ENCODE measurements around the gene TOMM20.

The TOMM20 gene

DNA sequence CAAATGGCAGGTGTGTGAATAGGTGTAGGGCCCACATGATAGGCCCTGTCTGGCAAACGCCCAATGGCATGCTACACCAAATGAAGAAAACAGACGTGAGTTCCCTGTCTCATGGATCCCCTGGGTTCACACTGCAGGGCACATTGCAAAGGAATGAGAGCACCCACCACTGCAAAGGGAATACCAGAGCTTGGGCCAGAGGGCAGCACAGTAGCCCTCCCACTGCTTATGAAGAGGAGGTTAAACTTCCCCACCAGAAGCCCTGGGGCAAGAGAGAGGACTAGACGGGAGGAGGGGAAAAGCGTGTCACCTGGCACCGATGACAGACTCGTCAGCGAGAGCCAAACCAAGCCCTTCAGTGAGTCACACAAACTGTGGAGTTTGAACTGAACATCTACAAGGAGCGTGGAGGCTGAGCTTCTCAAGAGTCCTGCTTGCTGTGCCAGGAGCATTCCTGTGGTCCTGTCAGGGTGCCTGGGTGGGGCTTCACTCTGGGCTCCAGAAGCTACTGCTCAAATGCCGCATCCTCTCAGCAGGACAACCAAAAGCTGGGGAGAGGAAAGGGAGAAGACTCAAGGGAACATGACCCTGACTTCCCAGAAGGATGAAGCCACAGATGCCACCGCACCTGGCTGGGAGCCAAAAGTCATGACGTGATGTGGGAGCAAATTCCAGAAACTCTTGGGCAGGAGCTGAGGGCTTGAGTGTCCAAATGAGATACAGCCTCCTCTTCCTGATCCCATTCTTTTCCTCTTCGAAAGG lies 61.1 kb downstream of the TOMM20 start:
- Histone ChIP-seq H3K36me3 (no peaks in the 10 kb centered on the region), H3K27ac (peak overlapping the region; percentile 62), H3K4me3 (ENCODE audit: low read depth in 1 of 2, low read length in 1 of 2) (no peak overlapping the region), H3K4me1 (ENCODE audit: control insufficient read depth in 1 of 2, insufficient read depth in 1 of 2, low read depth in 1 of 2, low read length in 1 of 2) (peaks cover 53 to 70% of the 10 kb centered on the region in 2 experiments), H3K27me3 (no peaks in the 10 kb centered on the region), H3K9me3 (no peaks in the 10 kb centered on the region)
- TF ChIP-seq, protein P1, sequence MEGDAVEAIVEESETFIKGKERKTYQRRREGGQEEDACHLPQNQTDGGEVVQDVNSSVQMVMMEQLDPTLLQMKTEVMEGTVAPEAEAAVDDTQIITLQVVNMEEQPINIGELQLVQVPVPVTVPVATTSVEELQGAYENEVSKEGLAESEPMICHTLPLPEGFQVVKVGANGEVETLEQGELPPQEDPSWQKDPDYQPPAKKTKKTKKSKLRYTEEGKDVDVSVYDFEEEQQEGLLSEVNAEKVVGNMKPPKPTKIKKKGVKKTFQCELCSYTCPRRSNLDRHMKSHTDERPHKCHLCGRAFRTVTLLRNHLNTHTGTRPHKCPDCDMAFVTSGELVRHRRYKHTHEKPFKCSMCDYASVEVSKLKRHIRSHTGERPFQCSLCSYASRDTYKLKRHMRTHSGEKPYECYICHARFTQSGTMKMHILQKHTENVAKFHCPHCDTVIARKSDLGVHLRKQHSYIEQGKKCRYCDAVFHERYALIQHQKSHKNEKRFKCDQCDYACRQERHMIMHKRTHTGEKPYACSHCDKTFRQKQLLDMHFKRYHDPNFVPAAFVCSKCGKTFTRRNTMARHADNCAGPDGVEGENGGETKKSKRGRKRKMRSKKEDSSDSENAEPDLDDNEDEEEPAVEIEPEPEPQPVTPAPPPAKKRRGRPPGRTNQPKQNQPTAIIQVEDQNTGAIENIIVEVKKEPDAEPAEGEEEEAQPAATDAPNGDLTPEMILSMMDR (IDR thresholded peaks at IDR 0.05), result no peak

DNA sequence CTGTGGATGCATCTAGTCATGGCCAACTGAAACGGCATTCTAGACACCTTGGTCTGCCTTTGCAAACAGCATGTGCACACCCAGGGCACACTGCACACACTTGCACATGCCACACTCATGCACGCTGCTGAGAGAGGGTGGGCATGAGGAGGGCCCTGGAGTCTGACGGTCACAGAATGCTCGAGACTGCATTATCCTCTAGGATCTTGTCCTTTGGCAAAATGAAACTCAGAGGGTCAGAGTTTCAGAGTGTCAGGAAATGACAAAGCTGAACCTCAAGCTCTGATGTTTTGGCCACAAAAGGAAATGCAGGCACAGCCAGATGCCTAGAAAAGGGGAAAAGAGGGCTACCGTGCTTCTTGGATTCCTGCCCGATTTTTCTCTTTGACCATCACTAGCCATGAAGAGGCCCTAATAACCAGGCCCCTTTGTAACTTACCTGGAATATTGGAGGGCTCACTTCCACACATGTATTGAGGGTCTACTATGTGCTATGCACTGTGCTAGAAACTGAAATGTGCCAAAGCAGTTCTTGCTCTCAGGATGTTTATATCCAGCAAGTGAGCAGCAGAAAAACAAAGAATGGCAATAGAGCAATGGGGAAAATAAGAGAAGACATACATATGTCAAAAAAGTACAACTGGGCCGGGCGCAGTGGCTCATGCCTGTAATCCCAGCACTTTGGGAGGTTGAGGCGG lies 65.4 kb downstream of the TOMM20 start:
- no peaks in the 10 kb centered on the region for H3K9me3 ChIP-seq
- no peaks in the 10 kb centered on the region for H3K36me3 ChIP-seq
- no peaks in the 10 kb centered on the region for H3K27me3 ChIP-seq
- peak overlapping the region; percentile 41 to 52 for H3K4me3 ChIP-seq (ENCODE audit: low read depth in 1 of 2, low read length in 1 of 2)
- H3K4me1 ChIP-seq (ENCODE audit: control insufficient read depth in 1 of 2, insufficient read depth in 1 of 2, low read depth in 1 of 2, low read length in 1 of 2), result peaks cover 78 to 87% of the 10 kb centered on the region in 2 experiments
- H3K27ac ChIP-seq, result peak overlapping the region; percentile 99
- TF ChIP-seq, protein P1 (IDR thresholded peaks at IDR 0.05), result no peak

DNA sequence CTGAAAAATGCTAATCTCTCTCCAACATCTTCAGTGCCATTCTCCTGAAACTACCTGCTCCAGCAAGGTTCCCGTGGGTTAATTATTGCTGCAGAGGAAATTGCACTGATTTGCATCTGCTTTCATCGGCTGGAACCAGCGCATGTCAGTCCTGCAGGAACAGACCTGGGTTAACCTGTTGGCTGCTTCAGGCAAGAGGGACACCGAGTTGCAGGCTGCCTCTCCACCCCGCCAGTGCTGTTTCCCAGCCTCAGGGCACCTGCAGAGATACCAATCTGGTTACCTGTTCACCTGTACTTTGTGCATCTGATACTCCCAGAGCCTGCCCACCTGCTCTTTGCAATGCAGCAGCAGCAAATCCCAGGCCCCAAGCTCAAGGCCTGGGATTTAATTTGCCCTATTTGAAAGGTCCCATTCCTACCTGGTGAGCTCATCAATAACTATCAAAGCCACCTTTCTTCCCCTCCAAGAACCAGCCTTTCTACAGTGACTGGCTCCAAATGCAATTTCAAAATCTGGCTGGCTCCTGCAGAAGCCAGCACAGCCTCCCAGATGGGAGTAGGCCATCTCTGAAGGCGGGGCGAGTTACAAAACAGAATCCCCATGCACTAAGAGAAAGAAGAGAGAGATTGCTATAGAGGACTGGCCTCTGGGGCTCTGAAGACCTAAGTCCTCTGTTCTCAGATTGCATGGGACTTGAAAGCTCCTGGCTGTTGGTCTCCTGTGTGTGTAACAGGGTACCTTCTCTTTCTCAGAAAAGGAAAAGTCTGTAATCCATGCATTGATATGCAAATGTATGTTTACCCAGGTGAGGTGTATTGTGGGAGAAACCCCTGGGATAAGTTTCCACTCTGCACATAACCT lies 67.8 kb downstream of the TOMM20 start:
- H3K4me1 ChIP-seq (ENCODE audit: control insufficient read depth in 1 of 2, insufficient read depth in 1 of 2, low read depth in 1 of 2, low read length in 1 of 2), result peaks cover 80 to 83% of the 10 kb centered on the region in 2 experiments
- H3K27me3 ChIP-seq, result no peaks in the 10 kb centered on the region
- H3K4me3 ChIP-seq (ENCODE audit: low read depth in 1 of 2, low read length in 1 of 2), result peak overlapping the region in 1 of 2 experiments; percentile 21
- H3K36me3 ChIP-seq, result no peaks in the 10 kb centered on the region
- no peaks in the 10 kb centered on the region for H3K9me3 ChIP-seq
- H3K27ac ChIP-seq, result peak overlapping the region; percentile 99
- TF ChIP-seq, protein P1 (IDR thresholded peaks at IDR 0.05), result no peak
